ENCODE data around the gene TNFRSF19.
A peak's percentile ranks its signal among the peaks of the same experiment; 100 is the strongest.

TNFRSF19 gene

DNA sequence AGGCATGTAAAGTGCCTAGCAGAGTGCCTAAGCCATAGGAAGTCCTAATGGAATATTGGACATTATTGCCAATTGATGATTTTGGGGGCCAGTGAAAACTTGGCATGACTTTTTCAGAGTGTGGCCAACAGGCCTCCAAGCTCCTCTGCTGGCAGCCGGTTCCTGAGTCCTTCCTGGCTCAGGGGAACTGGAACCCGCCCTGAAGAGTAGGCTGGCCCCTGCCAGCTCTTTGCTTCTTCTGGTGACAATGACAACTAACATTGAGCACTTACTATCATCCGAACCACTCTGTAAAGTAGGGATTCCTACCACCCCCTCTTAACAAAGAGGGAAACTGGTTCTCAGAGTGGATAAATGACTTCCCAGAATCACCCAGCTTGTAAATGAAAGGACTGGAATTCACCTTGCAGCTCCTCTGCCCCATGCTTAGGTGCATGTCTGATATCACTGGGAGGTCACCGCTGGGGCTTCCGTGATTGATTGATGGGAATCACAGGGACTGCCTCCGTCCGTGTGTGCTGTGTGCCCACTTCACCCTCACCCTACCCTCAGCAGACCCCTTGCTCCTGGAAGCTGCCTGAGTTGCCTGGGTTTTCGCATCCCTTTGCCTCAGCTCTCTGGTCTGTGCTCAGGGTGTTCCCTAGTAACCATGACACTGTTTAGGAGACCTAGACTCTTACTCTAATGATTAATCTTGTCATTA, 50.6 kb downstream of the TNFRSF19 start:
- H3K4me3 ChIP-seq (ENCODE audit: low read depth, low read length): no peak overlapping the region
- no peak for DNase-seq (ENCODE audit: low read depth)
- TF ChIP-seq MYC (IDR thresholded peaks at IDR 0.05; ENCODE audit: low read depth, low read length) (no peak), POLR2A (IDR thresholded peaks at IDR 0.05; ENCODE audit: extremely low read depth, insufficient read length) (no peak)
- TF ChIP-seq, protein P1, sequence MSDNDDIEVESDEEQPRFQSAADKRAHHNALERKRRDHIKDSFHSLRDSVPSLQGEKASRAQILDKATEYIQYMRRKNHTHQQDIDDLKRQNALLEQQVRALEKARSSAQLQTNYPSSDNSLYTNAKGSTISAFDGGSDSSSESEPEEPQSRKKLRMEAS (IDR thresholded peaks at IDR 0.05; ENCODE audit: low read depth, low read length): no peak
- TF ChIP-seq, protein P2, sequence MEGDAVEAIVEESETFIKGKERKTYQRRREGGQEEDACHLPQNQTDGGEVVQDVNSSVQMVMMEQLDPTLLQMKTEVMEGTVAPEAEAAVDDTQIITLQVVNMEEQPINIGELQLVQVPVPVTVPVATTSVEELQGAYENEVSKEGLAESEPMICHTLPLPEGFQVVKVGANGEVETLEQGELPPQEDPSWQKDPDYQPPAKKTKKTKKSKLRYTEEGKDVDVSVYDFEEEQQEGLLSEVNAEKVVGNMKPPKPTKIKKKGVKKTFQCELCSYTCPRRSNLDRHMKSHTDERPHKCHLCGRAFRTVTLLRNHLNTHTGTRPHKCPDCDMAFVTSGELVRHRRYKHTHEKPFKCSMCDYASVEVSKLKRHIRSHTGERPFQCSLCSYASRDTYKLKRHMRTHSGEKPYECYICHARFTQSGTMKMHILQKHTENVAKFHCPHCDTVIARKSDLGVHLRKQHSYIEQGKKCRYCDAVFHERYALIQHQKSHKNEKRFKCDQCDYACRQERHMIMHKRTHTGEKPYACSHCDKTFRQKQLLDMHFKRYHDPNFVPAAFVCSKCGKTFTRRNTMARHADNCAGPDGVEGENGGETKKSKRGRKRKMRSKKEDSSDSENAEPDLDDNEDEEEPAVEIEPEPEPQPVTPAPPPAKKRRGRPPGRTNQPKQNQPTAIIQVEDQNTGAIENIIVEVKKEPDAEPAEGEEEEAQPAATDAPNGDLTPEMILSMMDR (IDR thresholded peaks at IDR 0.05; ENCODE audit: low read depth, low read length): no peak

DNA sequence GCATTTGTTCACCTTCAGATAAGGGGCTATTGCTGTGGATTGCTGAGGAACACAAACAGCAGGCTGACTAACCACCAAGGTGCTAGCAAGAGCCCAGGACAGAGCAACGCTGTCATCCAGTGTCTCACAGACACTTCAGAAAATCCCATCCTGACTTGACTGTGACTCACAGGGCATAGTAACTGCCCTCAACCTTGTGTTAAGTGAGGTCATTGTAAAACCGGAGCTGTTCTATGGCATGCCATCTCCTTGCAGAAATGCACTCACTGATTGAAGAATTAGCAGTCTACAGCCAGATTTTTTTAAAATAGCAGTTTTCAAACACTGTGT, 51.1 kb downstream of the TNFRSF19 start:
- no peak for TF ChIP-seq MYC (IDR thresholded peaks at IDR 0.05; ENCODE audit: low read depth, low read length)
- TF ChIP-seq, protein P2 (IDR thresholded peaks at IDR 0.05; ENCODE audit: low read depth, low read length): no peak
- H3K4me3 ChIP-seq (ENCODE audit: low read depth, low read length): no peak overlapping the region
- DNase-seq (ENCODE audit: low read depth): peak; percentile 8

DNA sequence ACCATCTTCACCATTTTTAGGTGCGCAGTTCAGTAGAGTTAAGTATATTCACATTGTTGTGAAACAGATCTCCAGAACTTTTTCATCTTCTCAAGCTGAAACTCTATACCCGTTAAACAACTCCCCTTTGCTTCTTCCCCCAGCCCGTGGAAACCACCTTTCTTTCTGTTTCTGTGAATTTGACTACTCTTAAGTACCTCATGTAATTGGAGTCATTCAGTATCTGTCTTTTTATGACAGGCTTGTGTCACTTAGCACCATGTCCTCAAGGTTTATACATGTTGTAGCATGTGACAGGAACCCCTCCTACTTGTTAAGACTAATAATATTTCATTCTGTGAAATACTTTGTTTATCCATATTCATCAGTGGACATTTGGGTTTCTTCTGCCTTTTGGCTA, 52.8 kb downstream of the TNFRSF19 start:
- TF ChIP-seq, protein P2 (IDR thresholded peaks at IDR 0.05; ENCODE audit: low read depth, low read length): no peak
- TF ChIP-seq, protein P1 (IDR thresholded peaks at IDR 0.05; ENCODE audit: low read depth, low read length): no peak
- TF ChIP-seq POLR2A (IDR thresholded peaks at IDR 0.05; ENCODE audit: extremely low read depth, insufficient read length) (no peak), MYC (IDR thresholded peaks at IDR 0.05; ENCODE audit: low read depth, low read length) (no peak)
- no peak for DNase-seq (ENCODE audit: low read depth)
- H3K4me3 ChIP-seq (ENCODE audit: low read depth, low read length): no peak overlapping the region

DNA sequence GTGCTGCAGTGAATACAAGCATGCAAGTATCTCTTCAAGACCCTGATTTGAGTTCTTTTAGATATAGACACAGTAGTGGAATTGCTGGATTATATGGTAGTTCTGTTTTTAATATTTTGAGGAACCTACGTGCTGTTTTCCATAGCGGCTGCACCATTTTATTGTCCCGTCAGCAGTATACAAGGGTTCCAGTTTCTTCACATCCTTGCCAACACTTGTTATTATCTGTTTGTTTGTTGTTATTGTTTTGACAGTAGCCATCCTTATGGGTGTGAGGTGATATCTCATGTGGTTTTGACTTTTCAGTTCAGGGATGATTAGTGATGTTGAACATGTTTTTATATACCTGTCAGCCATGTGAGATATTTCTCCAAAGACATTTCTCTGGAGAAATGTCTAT, 53.2 kb downstream of the TNFRSF19 start:
- H3K4me3 ChIP-seq (ENCODE audit: low read depth, low read length): no peak overlapping the region
- no peak for DNase-seq (ENCODE audit: low read depth)
- TF ChIP-seq MYC (IDR thresholded peaks at IDR 0.05; ENCODE audit: low read depth, low read length) (no peak), POLR2A (IDR thresholded peaks at IDR 0.05; ENCODE audit: extremely low read depth, insufficient read length) (no peak)
- TF ChIP-seq, protein P1 (IDR thresholded peaks at IDR 0.05; ENCODE audit: low read depth, low read length): no peak
- TF ChIP-seq, protein P2 (IDR thresholded peaks at IDR 0.05; ENCODE audit: low read depth, low read length): no peak

DNA sequence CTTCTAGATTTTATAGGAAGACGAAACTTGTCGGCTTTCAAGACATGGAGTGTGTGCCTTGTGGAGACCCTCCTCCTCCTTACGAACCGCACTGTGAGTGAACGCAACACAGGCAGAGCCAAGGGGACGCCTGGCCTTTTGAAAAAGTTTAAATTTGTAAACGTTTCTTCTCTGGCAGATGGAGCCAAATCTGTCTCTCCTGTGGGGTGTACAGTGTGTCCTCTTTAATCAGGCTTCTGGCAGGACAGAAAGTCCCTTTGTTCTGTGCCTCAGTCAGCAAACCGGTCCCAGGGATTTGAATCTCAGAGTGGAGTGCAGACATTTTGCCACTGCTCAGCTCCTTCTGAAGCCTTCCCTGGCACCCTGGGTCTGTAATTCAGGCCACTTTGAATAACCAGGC, 56.5 kb downstream of the TNFRSF19 start:
- DNase-seq (ENCODE audit: low read depth): no peak
- TF ChIP-seq, protein P2 (IDR thresholded peaks at IDR 0.05; ENCODE audit: low read depth, low read length): no peak
- TF ChIP-seq, protein P1 (IDR thresholded peaks at IDR 0.05; ENCODE audit: low read depth, low read length): no peak
- H3K4me3 ChIP-seq (ENCODE audit: low read depth, low read length): no peak overlapping the region

DNA sequence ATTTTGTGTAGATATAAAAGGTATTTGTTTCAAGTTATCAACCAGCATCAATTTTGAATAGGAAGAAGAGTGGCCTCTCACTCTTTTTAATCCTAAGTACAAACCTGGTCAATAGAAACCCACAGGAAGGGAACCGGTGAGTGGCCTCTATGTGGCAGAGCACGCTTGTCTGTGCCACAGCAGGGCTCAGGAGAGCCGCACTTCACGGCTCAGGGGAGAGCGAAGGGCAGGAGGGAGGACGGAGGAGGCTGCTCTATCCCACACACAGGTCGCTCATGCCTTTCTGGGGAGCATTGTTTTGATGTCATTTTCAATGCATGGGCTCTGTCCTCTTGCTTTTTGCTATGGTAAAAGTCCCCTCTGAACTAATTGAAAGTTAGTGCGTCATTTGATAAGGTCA, 57.2 kb downstream of the TNFRSF19 start:
- TF ChIP-seq, protein P2 (IDR thresholded peaks at IDR 0.05; ENCODE audit: low read depth, low read length): no peak
- no peak for TF ChIP-seq POLR2A (IDR thresholded peaks at IDR 0.05; ENCODE audit: extremely low read depth, insufficient read length)
- no peak for TF ChIP-seq MYC (IDR thresholded peaks at IDR 0.05; ENCODE audit: low read depth, low read length)
- TF ChIP-seq, protein P1 (IDR thresholded peaks at IDR 0.05; ENCODE audit: low read depth, low read length): no peak
- DNase-seq (ENCODE audit: low read depth): no peak
- no peak overlapping the region for H3K4me3 ChIP-seq (ENCODE audit: low read depth, low read length)
